SK-N-MC (cell line): ENCODE results near the gene NDUFB7.
"Not testable (repeated sequence)": the region's sequence is repeated elsewhere in the genome, so short reads cannot be mapped to it uniquely, and the experiment has no call there.

Experiments
- DNase-seq: peaks from one replicate; pipeline ENCODE4 v3.0.0-alpha.2; 2011; ENCODE audit warnings: low read depth, low spot score
- H3K27ac ChIP-seq: fragments of 200-600 bp; sonication (generic); 2 replicates; pipeline ENCODE4 v1.5.1; 2016; ENCODE audit warnings: mixed run types
- H3K36me3 ChIP-seq: fragments of 200-600 bp; sonication (generic); 2 replicates; pipeline ENCODE4 v1.6.1; 2017; ENCODE audit warnings: antibody characterized with exemption, low read length, mixed read lengths; ENCODE audit not compliant: insufficient read depth
- H3K4me3 ChIP-seq: fragments of 200-600 bp; sonication (generic); 2 replicates; pipeline ENCODE4 v1.5.1; 2016
- H3K9ac ChIP-seq: fragments of 200-600 bp; sonication (generic); 2 replicates; pipeline ENCODE4 v1.8.0; 2017; ENCODE audit warnings: mixed run types, mixed read lengths; ENCODE audit not compliant: insufficient read length
- H3K9me3 ChIP-seq: fragments of 200-600 bp; sonication (generic); 2 replicates; pipeline ENCODE4 v1.6.1; 2017; ENCODE audit warnings: low read depth, mild to moderate bottlenecking, antibody characterized with exemption, low read length, moderate library complexity, mixed read lengths
- EZH2 ChIP-seq: fragments of 200-600 bp; sonication (generic); IDR thresholded peaks from one replicate; pipeline ENCODE4 v1.6.1; 2017; ENCODE audit warnings: antibody characterized with exemption
- FOXP2 ChIP-seq: optimal IDR thresholded peaks from 2 replicates; pipeline ENCODE3; 2011; ENCODE audit warnings: mild to moderate bottlenecking, moderate library complexity; ENCODE audit not compliant: insufficient read depth; ENCODE audit errors: extremely low read length, control extremely low read depth
- POLR2AphosphoS5 ChIP-seq: IDR thresholded peaks from 2 replicates; pipeline ENCODE4 v1.6.1; 2012; ENCODE audit warnings: mild to moderate bottlenecking, low read depth, low read length, borderline replicate concordance

NDUFB7 gene

GRCh38 chr19:14550201-14550754 is 21.6 kb downstream of the NDUFB7 start:
- H3K27ac ChIP-seq: no peak overlapping the region
- H3K9me3 ChIP-seq: no peaks in the 10 kb centered on the region
- TF ChIP-seq EZH2 (no peak), FOXP2 (no peak), POLR2AphosphoS5 (no peak)
- DNase-seq: no peak
- H3K9ac ChIP-seq: no peak overlapping the region
- peaks cover 13% of the 10 kb centered on the region for H3K36me3 ChIP-seq
- H3K4me3 ChIP-seq: no peak overlapping the region

- Histone ChIP-seq H3K36me3 (peaks cover 13% of the 10 kb centered on the region), H3K9ac (no peak overlapping the region), H3K9me3 (no peaks in the 10 kb centered on the region), H3K4me3 (peak overlapping the region; percentile 63), H3K27ac (peak overlapping the region; percentile 85)
- no peak for DNase-seq
- no peak for TF ChIP-seq FOXP2
- no peak for TF ChIP-seq POLR2AphosphoS5
- TF ChIP-seq EZH2: no peak
Measured at GRCh38 chr19:14545716-14546082, 26.2 kb downstream of the NDUFB7 start.

GRCh38 chr19:14544977-14545715 is 26.7 kb downstream of the NDUFB7 start:
- Histone ChIP-seq H3K4me3 (peak overlapping the region; percentile 63), H3K27ac (peak overlapping the region; percentile 85), H3K9ac (peak overlapping the region; percentile 9), H3K36me3 (peaks cover 13% of the 10 kb centered on the region), H3K9me3 (no peaks in the 10 kb centered on the region)
- TF ChIP-seq FOXP2 (no peak), EZH2 (no peak), POLR2AphosphoS5 (0 out of 2 replicates have a peak, but pooled peaks have one; percentile 37)
- no peak for DNase-seq

GRCh38 chr19:14544047-14544446 is 27.8 kb downstream of the NDUFB7 start:
- Histone ChIP-seq H3K36me3 (peaks cover 14% of the 10 kb centered on the region), H3K9ac (no peak overlapping the region), H3K4me3 (no peak overlapping the region), H3K9me3 (no peaks in the 10 kb centered on the region), H3K27ac (peak overlapping the region; percentile 84)
- TF ChIP-seq POLR2AphosphoS5: no peak
- no peak for TF ChIP-seq EZH2
- no peak for TF ChIP-seq FOXP2
- DNase-seq: no peak

- TF ChIP-seq POLR2AphosphoS5 (peak; percentile 59; the same call in 1 of the 2 replicates), FOXP2 (peak; percentile 36), EZH2 (no peak)
- H3K9me3 ChIP-seq: no peaks in the 10 kb centered on the region
- H3K36me3 ChIP-seq: peaks cover 5% of the 10 kb centered on the region; the same call in 1 of the 2 replicates
- peak; percentile 95 for DNase-seq
- H3K4me3 ChIP-seq: peak overlapping the region; percentile 50
- peak overlapping the region; percentile 98 for H3K27ac ChIP-seq
- peak overlapping the region; percentile 10 for H3K9ac ChIP-seq
Measured at GRCh38 chr19:14542711-14543328, 29.0 kb downstream of the NDUFB7 start.

GRCh38 chr19:14541979-14542378 is 29.9 kb downstream of the NDUFB7 start:
- H3K4me3 ChIP-seq, H3K9me3 ChIP-seq, H3K36me3 ChIP-seq, H3K9ac ChIP-seq, DNase-seq: not testable (repeated sequence)
- peak overlapping the region; percentile 98 for H3K27ac ChIP-seq

- Histone ChIP-seq H3K27ac (peak overlapping the region; percentile 98), H3K36me3 (peaks cover 5% of the 10 kb centered on the region; the same call in 1 of the 2 replicates), H3K9ac (no peak overlapping the region), H3K4me3 (peak overlapping the region; percentile 10; the same call in 1 of the 2 replicates), H3K9me3 (no peaks in the 10 kb centered on the region)
- TF ChIP-seq POLR2AphosphoS5: no peak
- TF ChIP-seq FOXP2: no peak
- no peak for TF ChIP-seq EZH2
- DNase-seq: no peak
Measured at GRCh38 chr19:14540741-14541525, 30.9 kb downstream of the NDUFB7 start.
